T-cell (primary cell): Measurements from ENCODE around the gene LIM2. TPM values are rescaled to one million over a fixed set of nuclear protein-coding genes. Genes with fewer than 3 reads are reported as not detected.

Experiments
- ATAC-seq, 4 experiments: fragments of 200-7000 bp in 3 of 4; fragments of 150-1000 bp in 1 of 4; cut with Tn5 transposase; replicated peaks in 1 of 4; 1 replicate in 3 of 4; 2 replicates in 1 of 4; pipeline ENCODE4 v1.10.0; 2021; ENCODE audit warnings: moderate library complexity in 3 of 4, mild to moderate bottlenecking in 2 of 4, moderate number of reproducible peaks in 1 of 4
- CTCF ChIA-PET, 2 donors: fragments of 300-600 bp; sonication (Branson Sonifier 250); formaldehyde crosslinking; loops; one replicate each; lab custom pipeline; 2022; ENCODE audit warnings: antibody characterized with exemption in 2 of 2; lab: Charles Lee
- POLR2A ChIA-PET, 2 donors: fragments of 300-600 bp; sonication (Branson Sonifier 250); formaldehyde crosslinking; loops; one replicate each; lab custom pipeline; 2022; ENCODE audit warnings: antibody characterized with exemption in 2 of 2; lab: Charles Lee
- DNase-seq, 35 experiments: peaks; one replicate each; pipeline versions ENCODE4 v3.0.0 to v3.0.0-alpha.2; 2013 to 2023
- H3K27ac ChIP-seq: one replicate; pipeline ENCODE4 v1.5.1; 2013; ENCODE audit warnings: low read length
- H3K27me3 ChIP-seq, 2 experiments: replicated peaks in 1 of 2; 1 replicate in 1 of 2; 2 replicates in 1 of 2; pipeline versions ENCODE4 v1.6.1 to v1.7.0; 2013; ENCODE audit warnings: low read length in 1 of 2, mixed read lengths in 1 of 2; ENCODE audit not compliant: control insufficient read depth in 2 of 2, insufficient read depth in 2 of 2; ENCODE audit errors: extremely low read depth in 1 of 2
- H3K36me3 ChIP-seq, 2 donors: 1 replicate in 1 of 2; 2 replicates in 1 of 2; pipeline versions ENCODE4 v1.6.1 to v1.7.0; 2013; ENCODE audit warnings: low read length in 1 of 2; ENCODE audit not compliant: control insufficient read depth in 2 of 2, insufficient read depth in 1 of 2; ENCODE audit errors: extremely low read depth in 1 of 2
- H3K4me1 ChIP-seq, 2 experiments: 1 replicate in 1 of 2; 2 replicates in 1 of 2; pipeline versions ENCODE4 v1.6.1 to v1.7.0; 2013; ENCODE audit warnings: low read length in 2 of 2, mixed read lengths in 1 of 2; ENCODE audit not compliant: insufficient read depth in 2 of 2, control insufficient read depth in 1 of 2; ENCODE audit errors: extremely low read depth in 1 of 2
- H3K4me3 ChIP-seq, 2 donors: 1 replicate in 1 of 2; 2 replicates in 1 of 2; pipeline versions ENCODE4 v1.5.1 to v1.7.0; 2013; ENCODE audit warnings: mild to moderate bottlenecking in 2 of 2, low read length in 1 of 2, moderate library complexity in 1 of 2; ENCODE audit not compliant: control insufficient read depth in 1 of 2; ENCODE audit errors: extremely low read depth in 1 of 2
- H3K9me3 ChIP-seq: 2 replicates; pipeline ENCODE4 v1.7.0; 2013
- H3K27ac Mint-ChIP-seq, 2 donors: one replicate each; pipeline ENCODE4 v1.8.0; 2020 to 2021; ENCODE audit warnings: mild to moderate bottlenecking in 2 of 2, mixed read lengths in 2 of 2
- H3K27me3 Mint-ChIP-seq, 2 donors: one replicate each; pipeline ENCODE4 v1.8.0; 2021 to 2022; ENCODE audit warnings: mixed read lengths in 2 of 2
- H3K36me3 Mint-ChIP-seq: one replicate; pipeline ENCODE4 v1.8.0; 2021; ENCODE audit warnings: mixed read lengths
- H3K4me1 Mint-ChIP-seq, 3 donors: one replicate each; pipeline ENCODE4 v1.8.0; 2020 to 2022; ENCODE audit warnings: mixed read lengths in 3 of 3, mild to moderate bottlenecking in 1 of 3
- H3K4me3 Mint-ChIP-seq, 3 donors: one replicate each; pipeline ENCODE4 v1.8.0; 2020 to 2022; ENCODE audit warnings: mild to moderate bottlenecking in 3 of 3, mixed read lengths in 3 of 3, moderate library complexity in 3 of 3
- H3K9me3 Mint-ChIP-seq, 3 donors: one replicate each; pipeline ENCODE4 v1.8.0; 2020 to 2022; ENCODE audit warnings: mixed read lengths in 3 of 3
- WGBS: methylation state at CpG from one replicate; pipeline ENCODE4 v1.1.5; 2013; ENCODE audit warnings: missing lambda C conversion rate; ENCODE audit not compliant: insufficient coverage; 5-methylcytosine and 5-hydroxymethylcytosine counted together
- total RNA-seq, 35 experiments: library from RNA in 6 of 35; stranded (reverse) in 6 of 35; fragments of 120-200 nt in 1 of 35; gene quantifications; one replicate each; pipeline versions ENCODE4 v1.2.1 to v1.2.4 and lab custom pipeline; 2013 to 2026

LIM2 gene
- total RNA-seq, 5 donors from 2014 or later (not counting 1 experiment from before 2014, with no cell fraction given), result not detected

DNA sequence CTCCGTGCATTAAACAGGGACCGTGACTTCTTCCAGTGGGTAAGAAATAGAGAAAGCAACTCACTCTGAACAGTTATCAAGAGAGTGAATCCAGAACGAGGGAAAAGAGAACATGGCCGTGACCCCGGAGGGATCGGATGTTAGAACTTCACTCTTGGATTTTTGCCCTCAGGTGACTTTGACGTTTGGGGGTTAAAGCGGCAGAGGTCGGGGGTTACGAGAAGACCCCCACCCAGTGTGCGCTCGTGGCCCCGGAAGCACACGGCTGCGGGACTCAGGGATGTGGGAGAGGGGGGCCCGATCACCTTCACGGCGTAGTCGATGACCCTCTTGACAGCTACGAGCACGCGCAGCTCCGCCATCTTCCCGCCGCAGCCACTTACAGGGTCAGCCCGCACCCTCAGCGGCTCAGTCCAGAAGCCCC is 21.8 kb downstream of the LIM2 start, which contains the start of gene ETFB:
TSS of gene ETFB (minus strand) at position 424 of the 424 bp plus-strand sequence. CDS start at position 362, 62 bp downstream.
- CTCF ChIA-PET, result interaction anchor here in 1 of 2 donors (1.6 kb wide), 1 partner anchor 27 kb away, joined by 4 read pairs; no protein-coding TSS in a partner anchor
- Histone ChIP-seq H3K4me1 (peaks cover 4 to 77% of the 10 kb centered on the region in 2 experiments), H3K27me3 (no peaks in the 10 kb centered on the region)

DNA sequence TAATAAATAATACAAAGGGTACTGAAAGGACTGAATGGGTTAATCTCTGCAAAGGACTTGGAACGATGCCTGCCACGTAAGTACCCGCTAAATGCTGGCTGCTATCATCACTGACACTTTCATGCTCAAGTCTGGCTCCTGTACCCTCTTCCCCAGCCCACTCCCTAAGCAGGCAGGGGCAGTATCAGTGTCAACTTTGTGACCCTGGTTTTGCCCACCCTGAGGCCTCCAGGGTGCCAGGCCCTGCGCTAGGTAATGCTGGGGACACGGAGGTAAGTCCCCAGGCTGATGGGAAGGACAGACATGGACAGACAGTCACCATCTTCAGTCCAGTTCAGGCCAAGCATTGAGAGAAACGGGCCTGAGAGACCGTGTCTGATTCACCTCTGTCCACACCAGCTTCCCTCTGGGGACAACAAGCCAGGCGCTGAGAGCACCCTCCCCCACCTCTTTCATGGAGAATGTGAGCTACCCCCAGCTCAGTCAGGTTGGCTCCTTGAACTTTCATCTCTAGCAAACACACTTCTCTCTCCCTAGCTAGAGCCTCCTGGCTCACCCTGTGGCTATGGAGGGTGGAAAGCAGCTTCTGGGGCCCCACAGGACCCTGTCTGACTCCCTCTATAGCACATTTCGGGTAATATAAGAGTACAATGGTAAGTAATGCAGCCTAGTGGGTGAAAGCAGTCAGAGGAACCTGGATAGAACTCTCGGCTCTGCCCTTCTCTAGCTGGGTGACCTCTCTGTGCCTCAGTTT is 22.4 kb downstream of the LIM2 start:
- H3K4me3 Mint-ChIP-seq, result peak overlapping the region; percentile 96 to 98 (median 96)
- Histone ChIP-seq H3K4me1 (peaks cover 4 to 71% of the 10 kb centered on the region in 2 experiments), H3K36me3 (no peaks in the 10 kb centered on the region), H3K27ac (peak overlapping the region; percentile 76), H3K4me3 (peak overlapping the region; percentile 87), H3K27me3 (no peaks in the 10 kb centered on the region), H3K9me3 (no peaks in the 10 kb centered on the region)
- POLR2A ChIA-PET, result no interaction called here
- H3K27ac Mint-ChIP-seq, result peak overlapping the region; percentile 93 to 97
- WGBS, result 56% methylated on average over 7 of the region's 10 CpGs
- DNase-seq (peak in 5 of 35 experiments; percentile 8 to 52 (median 16)), ATAC-seq (peak in 3 of 4 experiments; percentile 11 to 26 (median 12))
- peaks cover 51 to 66% (median 62%) of the 10 kb centered on the region in 3 donors for H3K4me1 Mint-ChIP-seq
- CTCF ChIA-PET, result interaction anchor here in 1 of 2 donors (1.6 kb wide), 1 partner anchor 26 kb away, joined by 4 read pairs; no protein-coding TSS in a partner anchor
- H3K27me3 Mint-ChIP-seq, result no peaks in the 10 kb centered on the region
- H3K9me3 Mint-ChIP-seq, result no peaks in the 10 kb centered on the region
- no peaks in the 10 kb centered on the region for H3K36me3 Mint-ChIP-seq

More for the DNA sequence above, 21.8 kb downstream of the LIM2 start, which contains the start of gene ETFB:
- peak within 1 kb of the TSS; percentile 76 for H3K27ac ChIP-seq
- no peaks in the 10 kb centered on the region for H3K9me3 Mint-ChIP-seq
- peaks cover 53 to 72% (median 65%) of the 10 kb centered on the region in 3 donors for H3K4me1 Mint-ChIP-seq
- H3K36me3 ChIP-seq, result no peaks in the 10 kb centered on the region
- H3K27ac Mint-ChIP-seq, result peak within 1 kb of the TSS; percentile 93 to 97
- no peaks in the 10 kb centered on the region for H3K27me3 Mint-ChIP-seq
- peak within 1 kb of the TSS; percentile 96 to 98 (median 96) for H3K4me3 Mint-ChIP-seq
- ATAC-seq (no peak), DNase-seq (peak in 1 of 35 experiments; percentile 12)
- no peaks in the 10 kb centered on the region for H3K36me3 Mint-ChIP-seq
- H3K4me3 ChIP-seq, result peak within 1 kb of the TSS; percentile 87
- WGBS, result 0% methylated on average over 20 of the region's 27 CpGs
- POLR2A ChIA-PET, result no interaction called here
- H3K9me3 ChIP-seq, result no peaks in the 10 kb centered on the region

DNA sequence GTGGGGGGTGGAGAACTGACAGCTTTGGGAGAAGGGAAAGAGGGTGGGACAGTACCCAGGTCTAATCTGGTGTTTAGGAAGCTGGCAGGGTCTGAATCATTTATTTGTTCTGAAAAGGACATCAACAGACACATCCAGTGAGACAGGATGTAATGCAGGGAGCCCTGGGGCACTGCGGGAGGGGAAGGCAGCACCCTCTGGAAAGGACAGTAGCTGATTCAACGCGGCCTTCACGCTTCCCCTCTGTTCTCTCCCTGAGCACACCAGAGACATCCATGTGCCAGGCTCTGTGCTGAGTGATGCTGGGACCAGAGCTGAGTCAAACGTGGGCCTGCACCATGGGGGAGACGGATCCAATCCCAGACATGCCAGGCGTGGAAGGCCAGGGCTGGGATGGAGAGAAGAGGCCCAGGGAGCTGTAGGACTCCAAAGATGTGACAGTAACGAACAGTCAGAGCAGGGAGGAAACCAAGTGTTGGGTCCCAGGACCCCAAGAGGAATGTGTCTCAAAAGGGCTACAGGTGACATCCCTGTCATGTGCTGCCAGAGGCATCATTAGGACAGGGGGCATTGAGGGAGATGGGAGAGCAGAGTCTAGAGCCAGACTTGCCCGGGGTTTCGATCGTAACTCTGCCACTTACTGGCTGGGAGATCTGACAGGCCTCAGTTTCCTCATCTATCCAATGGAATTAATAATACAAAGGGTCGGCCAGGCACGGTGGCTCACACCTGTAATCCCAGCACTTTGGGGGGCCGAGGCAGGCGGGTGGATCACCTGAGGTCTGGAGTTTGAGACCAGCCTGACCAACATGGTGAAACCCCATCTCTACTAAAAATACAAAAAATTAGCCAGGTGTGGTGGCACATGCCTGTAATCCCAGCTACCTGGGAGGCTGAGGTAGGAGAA is 23.3 kb downstream of the LIM2 start:
- no peak overlapping the region for H3K4me3 ChIP-seq
- POLR2A ChIA-PET, result interaction anchor here in 1 of 2 donors (0.6 kb wide), 1 partner anchor 29 kb away, joined by 4 read pairs; no protein-coding TSS in a partner anchor
- H3K36me3 ChIP-seq, result no peaks in the 10 kb centered on the region
- DNase-seq, result no peak
- H3K4me3 Mint-ChIP-seq, result peak overlapping the region; percentile 18 to 65 (median 51)
- no peaks in the 10 kb centered on the region for H3K9me3 ChIP-seq
- peak overlapping the region in 1 of 2 donors; percentile 71 for H3K27ac Mint-ChIP-seq
- peaks cover 48 to 61% (median 59%) of the 10 kb centered on the region in 3 donors for H3K4me1 Mint-ChIP-seq
- no peak overlapping the region for H3K27ac ChIP-seq
- CTCF ChIA-PET, result interaction anchor here in 1 of 2 donors (1.6 kb wide), 1 partner anchor 25 kb away, joined by 4 read pairs; no protein-coding TSS in a partner anchor
- no peaks in the 10 kb centered on the region for H3K9me3 Mint-ChIP-seq
- WGBS, result 88% methylated on average over 10 of the region's 15 CpGs
- no peak for ATAC-seq
- H3K4me1 ChIP-seq, result peaks cover 4 to 63% of the 10 kb centered on the region in 2 experiments
- no peaks in the 10 kb centered on the region for H3K27me3 ChIP-seq
- no peaks in the 10 kb centered on the region for H3K27me3 Mint-ChIP-seq
- no peaks in the 10 kb centered on the region for H3K36me3 Mint-ChIP-seq

DNA sequence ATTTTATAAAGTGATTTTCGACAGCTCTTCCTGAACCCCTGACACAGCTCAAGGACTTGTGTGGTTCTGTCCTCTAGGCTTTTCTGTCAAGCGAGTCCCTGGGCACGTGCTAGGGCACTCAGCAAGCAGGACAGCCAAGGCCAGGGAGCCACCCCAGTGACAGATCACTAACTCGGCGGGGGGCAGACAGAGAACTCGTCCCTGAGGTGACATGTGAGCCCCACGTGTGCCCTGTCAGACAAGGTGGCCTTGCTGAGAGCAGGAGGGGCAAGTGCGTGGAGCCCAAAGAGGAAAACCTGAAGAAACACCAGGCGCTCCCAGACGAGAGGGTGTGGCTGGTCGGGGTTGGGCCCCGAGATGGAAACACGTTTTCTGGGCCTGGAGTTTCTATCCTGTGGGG is 26.5 kb downstream of the LIM2 start:
- ATAC-seq, result no peak
- peaks cover 42 to 49% (median 46%) of the 10 kb centered on the region in 3 donors for H3K4me1 Mint-ChIP-seq
- no peak overlapping the region for H3K4me3 Mint-ChIP-seq
- CTCF ChIA-PET, result no interaction called here
- 97% methylated on average over 7 of the region's 13 CpGs for WGBS
- no peaks in the 10 kb centered on the region for H3K9me3 Mint-ChIP-seq
- DNase-seq, result no peak
- POLR2A ChIA-PET, result no interaction called here
- no peaks in the 10 kb centered on the region for H3K36me3 Mint-ChIP-seq
- Histone ChIP-seq H3K27ac (no peak overlapping the region), H3K27me3 (no peaks in the 10 kb centered on the region), H3K4me3 (no peak overlapping the region), H3K9me3 (no peaks in the 10 kb centered on the region), H3K36me3 (peaks cover 0 to 4% of the 10 kb centered on the region in 2 donors), H3K4me1 (peaks cover 6 to 36% of the 10 kb centered on the region in 2 experiments)
- no peaks in the 10 kb centered on the region for H3K27me3 Mint-ChIP-seq
- H3K27ac Mint-ChIP-seq, result no peak overlapping the region

DNA sequence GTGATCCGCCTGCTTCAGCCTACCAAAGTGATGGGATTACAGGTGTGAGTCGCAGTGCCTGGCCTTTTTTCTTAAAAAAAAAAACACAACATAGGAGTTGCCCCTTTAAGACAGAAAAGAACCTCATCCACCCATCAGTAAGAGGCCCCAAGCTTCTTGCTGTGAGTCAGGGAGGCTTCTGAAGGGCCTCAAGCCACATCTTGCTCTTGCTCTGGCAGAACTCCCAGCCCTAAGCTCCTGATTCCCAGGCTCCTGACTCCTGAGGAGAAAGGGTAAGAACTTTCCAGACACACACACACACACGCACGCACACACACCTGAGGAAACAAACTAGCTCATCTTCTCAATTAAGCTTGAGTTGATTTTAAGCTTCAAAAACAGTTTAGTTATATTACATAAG is 28.5 kb downstream of the LIM2 start:
- WGBS, result no CpG with 5 or more reads among the region's 4 CpGs
- no peak overlapping the region for H3K4me3 ChIP-seq
- POLR2A ChIA-PET, result interaction anchor here in 1 of 2 donors (0.5 kb wide), 1 partner anchor 45 kb away, joined by 10 read pairs; no protein-coding TSS in a partner anchor
- H3K9me3 ChIP-seq, result no peaks in the 10 kb centered on the region
- CTCF ChIA-PET, result interaction anchor here in 1 of 2 donors (0.5 to 0.6 kb wide), 2 partner anchors 36 to 99 kb away, joined by 3 to 4 read pairs; no protein-coding TSS in a partner anchor
- Mint-ChIP-seq H3K4me3 (no peak overlapping the region), H3K27ac (no peak overlapping the region), H3K4me1 (peaks cover 43 to 47% (median 45%) of the 10 kb centered on the region in 3 donors), H3K36me3 (no peaks in the 10 kb centered on the region), H3K9me3 (no peaks in the 10 kb centered on the region), H3K27me3 (no peaks in the 10 kb centered on the region)
- ATAC-seq (no peak), DNase-seq (no peak)
- H3K4me1 ChIP-seq, result peaks cover 10 to 26% of the 10 kb centered on the region in 2 experiments
- no peak overlapping the region for H3K27ac ChIP-seq
- H3K27me3 ChIP-seq, result no peaks in the 10 kb centered on the region
- H3K36me3 ChIP-seq, result peaks cover 0 to 4% of the 10 kb centered on the region in 2 donors
